Adrenal gland (tissue), 12 donors: ENCODE measurements around the gene OPCML. TPM values are rescaled to one million over a fixed set of nuclear protein-coding genes. Genes with fewer than 3 reads are reported as not detected.

Source experiments
- DNase-seq, 7 donors: peaks; one replicate each; pipeline ENCODE4 v3.0.0-alpha.2; 2019 to 2020
- H3K27ac ChIP-seq, 5 donors: fragments of 200-600 bp; sonication (generic) in 4 of 5; 1 replicate in 3 of 5; 2 replicates in 2 of 5; pipeline versions ENCODE4 v1.5.1 to v1.8.0; 2016 to 2020; ENCODE audit warnings: mild to moderate bottlenecking in 1 of 5
- H3K27me3 ChIP-seq: fragments of 200-600 bp; 2 replicates; pipeline ENCODE4 v1.8.0; 2021
- H3K36me3 ChIP-seq, 2 donors: fragments of 200-600 bp; replicated peaks in 1 of 2; 1 replicate in 1 of 2; 2 replicates in 1 of 2; pipeline versions ENCODE4 v1.5.1 to v1.8.0; 2018 to 2022
- H3K4me1 ChIP-seq, 2 donors: fragments of 200-600 bp; replicated peaks in 1 of 2; 1 replicate in 1 of 2; 2 replicates in 1 of 2; pipeline versions ENCODE4 v1.5.1 to v1.8.0; 2018 to 2021
- H3K4me3 ChIP-seq, 4 donors: fragments of 200-600 bp; sonication (generic) in 3 of 4; one replicate each; pipeline ENCODE4 v1.5.1; 2016 to 2018
- H3K9me3 ChIP-seq, 3 donors: fragments of 200-600 bp; sonication (generic) in 1 of 3; replicated peaks in 1 of 3; 1 replicate in 2 of 3; 2 replicates in 1 of 3; pipeline versions ENCODE4 v1.5.1 to v1.8.0; 2016 to 2021
- CTCF ChIP-seq, 6 experiments: fragments of 450-650 bp in 4 of 6; fragments of 200-600 bp in 2 of 6; sonication (generic) in 1 of 6; IDR thresholded peaks; 1 replicate in 5 of 6; 2 replicates in 1 of 6; pipeline versions ENCODE4 v1.5.1 to v1.8.0; 2016 to 2021; ENCODE audit warnings: antibody characterized with exemption in 6 of 6, mild to moderate bottlenecking in 2 of 6, moderate library complexity in 1 of 6
- POLR2A ChIP-seq, 2 donors: fragments of 450-650 bp; IDR thresholded peaks; one replicate each; pipeline ENCODE4 v1.6.1; 2017; ENCODE audit warnings: antibody characterized with exemption in 2 of 2, mild to moderate bottlenecking in 2 of 2, moderate library complexity in 1 of 2
- WGBS, 4 donors: extraction: QIAGEN DNeasy Blood & Tissue Kit in 2 of 4; methylation state at CpG; one replicate each; pipeline versions ENCODE4 v1.1.5 to v1.1.7; 2013 to 2017; 5-methylcytosine and 5-hydroxymethylcytosine counted together
- intact Hi-C, 2 donors: fragments of 100-400 bp; cut with DNase I; formaldehyde crosslinking; loops; one replicate each; pipeline versions ENCODE4 v1.14.1 to v1.15.0; 2022 to 2023
- polyA plus RNA-seq, 3 donors: library from polyadenylated mRNA; stranded (reverse); fragments of 200-250 nt in 2 of 3; fragments of 350-450 nt in 1 of 3; fragmentation: Illumina TruSeq in 1 of 3; extraction: RNeasy Lipid Tissue Mini Kit (QIAGEN cat#74804) in 1 of 3; gene quantifications; one replicate each; pipeline ENCODE4 v1.2.3, GENCODE V29; 2013 to 2014
- total RNA-seq, 9 donors: library from RNA; depleted of rRNA in 4 of 9; stranded (reverse); fragments of >200 nt in 4 of 9; fragments of 120-200 nt in 1 of 9; fragmentation: NEBNext Ultra II Directional in 1 of 9; extraction: Animal tissue kit (Norgen Biotek cat#: 25700) in 1 of 9; gene quantifications; one replicate each; pipeline versions ENCODE4 v1.1.0 to v1.2.4, GENCODE V29; 2013 to 2023
- donor health status: healthy with polysubstance abuse.
- donor health status: Bipolar disorder and iron deficiency.
- donor health status: DM: yes; HTN: yes; CAD: no.
- donor health status: DM: no; HTN: no; CAD: no.
- donor health status: DM: no; HTN: no; CAD: no.
- donor health status: DM: yes; HTN: yes; CAD: no.

OPCML gene
- total and polyA plus RNA-seq, 12 donors, result 0.10 to 5.5 (median 0.72) TPM; not detected in 5

- intact Hi-C loops, result no loop called here
- TF ChIP-seq CTCF (IDR thresholded peaks at IDR 0.05) (no peak), POLR2A (IDR thresholded peaks at IDR 0.05) (no peak)
These were observed 55.1 kb downstream of the OPCML start for GRCh38 chr11:133477251-133477625.

GRCh38 chr11:133476570-133477250, 55.6 kb downstream of the OPCML start:
- TF ChIP-seq CTCF (IDR thresholded peaks at IDR 0.05) (no peak), POLR2A (IDR thresholded peaks at IDR 0.05) (no peak)
- H3K4me1 ChIP-seq, result no peaks in the 10 kb centered on the region
- H3K9me3 ChIP-seq, result no peaks in the 10 kb centered on the region
- no peak for DNase-seq
- intact Hi-C loops, result no loop called here
- no peaks in the 10 kb centered on the region for H3K36me3 ChIP-seq
- H3K4me3 ChIP-seq, result no peak overlapping the region
- 53 to 66% (median 56%) methylated on average over 11 of the region's 11 CpGs for WGBS, 4 donors
- no peak overlapping the region for H3K27ac ChIP-seq
- H3K27me3 ChIP-seq, result no peaks in the 10 kb centered on the region

More at GRCh38 chr11:133477251-133477625, 55.1 kb downstream of the OPCML start:
- no peaks in the 10 kb centered on the region for H3K9me3 ChIP-seq
- no peak overlapping the region for H3K27ac ChIP-seq
- 66 to 85% (median 69%) methylated on average over 4 of the region's 4 CpGs for WGBS, 4 donors
- no peaks in the 10 kb centered on the region for H3K27me3 ChIP-seq
- no peak for DNase-seq
- no peaks in the 10 kb centered on the region for H3K36me3 ChIP-seq
- no peaks in the 10 kb centered on the region for H3K4me1 ChIP-seq
- H3K4me3 ChIP-seq, result no peak overlapping the region

- TF ChIP-seq POLR2A (IDR thresholded peaks at IDR 0.05) (no peak), CTCF (IDR thresholded peaks at IDR 0.05) (no peak)
- Histone ChIP-seq H3K36me3 (no peaks in the 10 kb centered on the region), H3K4me3 (no peak overlapping the region), H3K4me1 (no peaks in the 10 kb centered on the region), H3K27ac (no peak overlapping the region), H3K9me3 (no peaks in the 10 kb centered on the region), H3K27me3 (no peaks in the 10 kb centered on the region)
- no peak for DNase-seq
- intact Hi-C loops, result no loop called here
- 61 to 78% (median 68%) methylated on average over 6 of the region's 6 CpGs for WGBS, 4 donors
These were observed 57.8 kb downstream of the OPCML start for GRCh38 chr11:133474461-133474860.

- DNase-seq, result no peak
- WGBS, 4 donors, result 23 to 72% (median 63%) methylated on average over 1 of the region's 1 CpG
- no peak overlapping the region for H3K4me3 ChIP-seq
- no peaks in the 10 kb centered on the region for H3K4me1 ChIP-seq
- no peaks in the 10 kb centered on the region for H3K36me3 ChIP-seq
- intact Hi-C loops, result no loop called here
- no peak overlapping the region for H3K27ac ChIP-seq
- H3K9me3 ChIP-seq, result no peaks in the 10 kb centered on the region
- TF ChIP-seq CTCF (IDR thresholded peaks at IDR 0.05), result no peak
- TF ChIP-seq POLR2A (IDR thresholded peaks at IDR 0.05), result no peak
- no peaks in the 10 kb centered on the region for H3K27me3 ChIP-seq
These were observed 64.6 kb downstream of the OPCML start for GRCh38 chr11:133467686-133468085.
